GM19099 (cell line): Measurements from ENCODE around the gene ZNF8.

Experiments used
- POLR2A ChIP-seq: IDR thresholded peaks from 3 replicates; pipeline ENCODE4 v1.6.1; 2011; ENCODE audit warnings: low read depth; ENCODE audit not compliant: insufficient read length; ENCODE audit errors: extremely low read depth

ZNF8 gene

DNA sequence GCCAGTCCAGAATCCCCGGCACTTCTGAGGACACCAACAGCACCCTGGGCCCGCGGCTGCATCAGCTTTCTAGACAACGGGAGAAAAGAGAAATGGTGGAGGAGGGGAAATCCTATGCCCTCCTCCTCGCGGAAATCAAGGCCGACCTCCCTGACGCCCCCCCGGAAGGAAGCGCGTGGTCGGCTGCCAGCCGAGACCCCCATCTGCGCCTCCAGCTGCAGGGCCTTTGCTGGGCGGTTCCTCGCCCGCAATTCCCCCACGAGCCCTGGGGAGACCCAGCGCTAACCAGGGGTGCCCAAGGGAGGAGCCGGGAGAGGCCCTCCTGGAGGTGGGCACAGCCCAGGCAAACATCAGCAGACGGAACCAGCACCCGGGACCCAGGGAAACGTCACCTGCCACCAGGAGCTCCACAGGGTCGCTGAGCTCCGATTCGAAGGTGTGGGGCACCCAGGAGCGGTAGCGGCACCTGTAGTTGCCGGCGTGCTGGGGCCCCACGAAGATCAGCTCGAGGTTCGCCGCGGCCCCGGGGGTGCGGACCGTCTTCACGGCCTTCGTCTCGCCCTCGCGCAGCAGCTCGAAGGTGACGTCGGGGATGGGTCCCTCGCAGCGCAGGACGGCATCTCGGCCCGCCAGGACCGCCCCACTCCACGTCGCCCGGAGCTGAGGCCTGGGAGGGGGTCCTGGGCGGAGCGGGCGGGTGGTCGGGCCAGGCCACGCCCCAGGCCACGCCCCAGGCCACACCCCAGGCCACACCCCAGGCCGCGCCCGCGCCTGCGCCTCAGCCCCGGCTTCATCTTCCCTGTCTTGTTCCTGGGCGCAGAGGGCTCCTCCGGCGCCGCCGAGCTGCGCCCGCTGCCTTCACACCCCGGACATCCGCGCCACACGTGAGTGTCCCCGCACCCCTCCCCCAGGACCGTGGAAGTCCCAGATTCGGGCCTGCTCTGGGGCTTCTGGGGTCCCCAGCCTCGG is 68.5 kb downstream of the ZNF8 start:
- TF ChIP-seq POLR2A: peak; percentile 77

DNA sequence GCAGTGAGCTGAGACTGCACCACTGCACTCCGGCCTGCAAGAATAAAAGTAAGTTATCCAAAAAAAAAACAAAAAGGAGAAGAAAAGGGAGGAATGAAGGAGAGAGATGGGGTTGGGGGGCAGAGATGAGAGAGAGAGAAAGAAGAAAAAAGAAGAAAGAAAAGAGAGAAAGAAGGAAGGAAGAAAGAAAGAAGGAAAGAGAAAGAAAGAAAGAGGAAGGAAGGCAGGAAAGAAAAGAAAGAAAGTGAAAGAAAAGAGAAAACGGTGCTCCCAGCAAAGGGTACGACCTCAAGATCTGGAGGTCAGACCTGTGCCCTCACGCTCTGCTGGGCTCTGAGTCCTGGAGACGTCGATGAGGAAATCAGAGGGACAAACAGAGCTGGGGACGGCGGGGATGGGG is 70.8 kb downstream of the ZNF8 start:
- no peak for TF ChIP-seq POLR2A

DNA sequence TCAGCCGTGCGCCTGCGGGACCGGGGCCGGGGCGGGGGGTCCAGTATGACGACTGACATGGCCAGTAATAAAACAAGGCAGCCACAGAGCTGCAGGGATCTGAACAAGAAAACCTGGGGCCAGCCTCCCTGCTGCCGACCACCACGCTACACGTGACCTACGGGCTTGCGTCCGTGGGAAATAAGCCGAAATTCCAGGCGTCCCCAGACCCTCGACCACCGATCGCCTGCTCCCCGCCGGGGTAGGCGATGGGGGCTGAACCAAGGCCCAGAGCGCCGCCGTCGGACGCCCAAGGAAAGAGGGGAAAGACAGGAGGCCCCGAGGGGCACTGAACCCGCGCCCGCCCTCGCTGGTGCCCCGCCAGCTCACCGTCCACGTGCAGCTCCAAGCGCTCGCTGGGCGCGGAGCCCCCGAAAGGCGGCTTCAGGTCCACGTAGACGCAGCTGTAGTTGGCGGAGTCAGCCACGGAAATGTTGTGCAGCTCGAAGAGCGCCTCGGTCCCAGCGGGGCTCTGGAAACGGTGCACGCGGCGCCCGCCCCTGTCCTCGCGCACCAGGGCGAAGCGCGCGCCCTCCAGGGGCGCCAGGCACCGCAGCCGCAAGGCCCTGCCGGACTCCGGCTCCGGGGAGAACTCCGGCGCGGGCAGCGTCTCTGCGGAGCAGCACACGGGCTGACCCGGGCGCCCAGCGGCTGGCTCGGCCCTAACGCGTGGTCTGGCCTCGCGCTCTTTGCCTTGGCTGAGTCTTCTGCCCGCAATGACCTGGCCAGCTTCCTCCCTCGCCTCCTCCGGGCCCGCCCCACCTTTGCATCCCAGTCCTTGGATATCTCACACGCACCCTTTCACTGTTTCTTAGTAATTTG is 71.5 kb downstream of the ZNF8 start:
- TF ChIP-seq POLR2A: no peak

DNA sequence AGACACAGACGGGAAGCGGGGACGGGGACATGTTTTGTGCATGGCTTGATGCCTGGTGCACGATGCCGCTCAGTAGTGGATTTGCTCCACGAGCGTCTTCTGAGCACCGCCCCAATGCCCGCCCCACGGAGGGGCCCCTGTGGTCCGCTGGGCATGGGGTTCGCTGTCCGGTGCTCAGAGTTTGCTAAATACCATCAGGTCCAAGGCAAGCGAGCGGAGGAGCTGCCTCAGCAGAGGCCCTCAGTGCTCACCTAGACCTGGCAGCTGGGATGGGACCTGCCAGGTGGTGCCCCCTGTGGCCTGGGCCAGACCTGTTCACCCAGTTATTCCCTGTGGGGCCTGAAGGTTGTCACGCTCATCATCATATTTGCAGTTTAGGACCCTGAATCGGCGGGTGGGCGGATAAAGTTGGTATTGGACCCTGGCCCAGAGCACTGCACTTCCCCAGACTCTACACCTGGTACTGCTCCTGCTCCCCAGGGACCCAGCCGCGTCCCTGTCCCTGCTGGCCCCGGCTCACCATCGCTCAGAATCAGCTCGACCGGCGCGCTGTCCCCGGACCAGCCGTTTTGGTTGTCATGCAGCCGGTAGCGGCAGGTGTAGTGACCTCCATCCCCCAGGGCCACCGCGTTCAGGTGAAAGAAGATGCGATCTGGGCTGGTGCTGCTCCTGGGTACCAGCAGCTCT is 72.3 kb downstream of the ZNF8 start:
- no peak for TF ChIP-seq POLR2A

DNA sequence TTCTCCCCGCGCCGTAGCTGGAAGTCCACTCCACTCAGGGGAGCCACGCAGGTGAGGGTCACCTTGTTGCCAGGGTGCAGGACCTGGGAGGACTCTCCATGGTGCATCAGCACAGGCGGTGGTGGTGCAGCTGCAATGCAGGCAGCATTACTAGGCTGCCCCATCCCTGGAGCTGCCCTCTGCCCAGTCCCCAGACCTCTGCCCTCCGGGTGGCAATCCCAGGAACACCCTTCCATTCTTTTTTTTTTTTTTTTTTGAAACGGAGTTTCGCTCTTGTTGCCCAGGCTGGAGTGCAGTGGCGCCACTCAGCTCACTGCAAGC is 72.8 kb downstream of the ZNF8 start:
- TF ChIP-seq POLR2A: no peak

DNA sequence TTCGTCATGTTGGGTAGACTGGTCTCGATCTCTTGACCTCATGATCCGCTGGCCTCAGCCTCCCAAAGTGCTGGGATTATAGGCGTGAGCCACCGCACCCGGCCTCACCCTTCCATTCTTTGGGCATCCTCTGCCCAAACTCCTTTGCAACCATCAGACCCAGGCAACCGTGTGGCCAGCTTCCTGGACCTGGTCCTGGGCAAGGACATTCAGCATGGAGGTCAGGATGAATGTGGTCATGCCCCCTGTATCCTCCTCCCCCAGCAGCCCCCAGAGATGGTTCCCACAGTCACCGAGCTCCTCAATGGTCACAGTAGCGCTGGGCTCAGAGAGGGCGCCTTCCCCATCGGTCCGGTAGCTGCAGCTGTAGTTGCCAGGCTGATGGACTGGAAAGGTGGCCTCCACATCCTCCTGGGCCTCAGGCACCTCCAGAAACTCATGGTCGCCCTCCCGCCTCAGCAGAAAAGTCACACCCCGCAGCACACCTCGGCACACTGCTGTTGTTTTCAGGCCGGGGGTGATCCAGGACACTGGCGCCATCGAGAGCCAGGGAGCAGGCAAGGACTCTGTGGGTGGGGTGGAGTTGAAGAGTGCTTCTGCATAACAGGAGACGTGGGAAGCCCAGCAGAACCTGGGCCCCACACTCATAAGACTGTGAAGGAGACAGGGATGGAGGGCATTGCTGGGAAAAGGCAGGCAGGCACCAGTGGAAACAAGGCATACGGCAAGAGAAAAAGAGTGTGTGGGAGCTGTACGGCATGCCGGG is 73.4 kb downstream of the ZNF8 start:
- TF ChIP-seq POLR2A: no peak
